Measurements from ENCODE around the gene PAGE5.

DNA sequence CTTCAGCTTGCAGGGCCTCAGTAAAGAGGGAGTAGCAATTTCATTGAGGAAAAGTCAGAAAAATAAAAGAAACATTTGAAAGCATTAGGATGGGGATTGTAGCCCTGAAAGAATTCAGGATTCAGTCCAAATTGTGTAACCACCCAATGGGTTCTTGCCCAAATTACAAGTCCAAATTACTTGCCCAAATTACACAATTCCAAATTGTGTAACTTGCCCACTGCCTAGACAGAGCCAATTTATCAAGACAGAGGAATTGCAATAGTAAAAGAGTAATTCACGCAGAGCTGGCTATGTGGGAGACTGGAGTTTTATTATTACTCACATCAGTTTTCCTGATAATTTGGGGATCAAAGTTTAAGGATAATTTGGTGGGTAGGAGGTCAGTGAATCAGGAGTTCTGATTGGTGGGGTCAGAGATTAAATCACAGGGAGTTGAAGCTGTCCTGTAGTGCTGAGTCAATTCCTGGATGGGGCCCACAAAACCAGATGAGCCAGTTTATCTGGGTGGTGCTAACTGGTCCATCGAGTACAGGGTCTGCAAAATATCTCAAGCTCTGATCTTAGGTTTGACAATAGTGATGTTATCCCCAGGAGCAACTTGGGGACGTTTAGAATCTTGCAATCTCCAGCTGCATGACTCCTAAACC lies 18.1 kb upstream of the PAGE5 start:
- TF ChIP-seq EZH2 (IDR thresholded peaks at IDR 0.05; ENCODE audit: insufficient read depth, poor library complexity, severe bottlenecking) (no peak), EZH2phosphoT487 (IDR thresholded peaks at IDR 0.05; ENCODE audit: insufficient read depth, low read depth) (no peak)

Data from GM23248 (cell line).